ENCODE data around the gene DDX39B. TPM values are rescaled to one million over a fixed set of nuclear protein-coding genes. Genes with fewer than 3 reads are reported as not detected.

DDX39B gene
- total and polyA plus RNA-seq, 9 of the 15 experiments (the other 6 are each of a cell fraction or from before 2014, with no cell fraction given): 479 to 869 (median 592) TPM

DNA sequence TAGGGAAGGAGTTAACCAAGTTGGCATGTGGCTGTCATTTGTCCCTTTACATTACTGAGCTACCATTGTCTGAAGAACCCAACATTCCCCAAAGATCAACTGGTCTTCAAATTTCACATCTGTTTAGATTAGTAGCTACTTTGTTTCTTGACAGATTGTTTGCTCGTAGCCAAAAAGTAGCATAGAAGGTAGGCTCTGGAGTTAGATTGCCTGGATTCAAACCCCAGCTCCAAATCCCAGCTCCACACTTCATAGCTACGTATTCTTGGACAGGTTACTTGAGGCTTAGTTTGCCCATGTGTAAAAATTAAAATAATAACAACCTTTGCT lies 6.7 kb upstream of the DDX39B start:
- POLR2A ChIA-PET: interaction anchor here (0.6 to 5.7 kb wide), 17 partner anchors 10 to 288 kb away, joined by 3 to 38 read pairs (median 4); partner anchors contain the start of genes BAG6 and GPANK1
- peaks cover 9 to 10% of the 10 kb centered on the region in 2 experiments; a peak in 4 of 5 replicates for H3K4me1 ChIP-seq (replicated peaks in 1 of 2; ENCODE audit: control insufficient read depth in 2 of 2, insufficient read depth in 2 of 2, low read length in 2 of 2)
- in situ Hi-C loops (cut with MboI): loop anchor here (5.0 to 25.0 kb wide), 3 partner anchors 49 to 1414 kb away; partner anchors contain the start of genes BRD2, C6orf47, GPANK1 and HLA-DMA
- peak overlapping the region; percentile 81 for H3K27ac ChIP-seq (ENCODE audit: extremely low read depth, low read depth, low read length)
- peak overlapping the region; percentile 91 to 96 for H3K9ac ChIP-seq (ENCODE audit: insufficient read depth in 1 of 2, low read depth in 2 of 2, low read length in 2 of 2)
- no peaks in the 10 kb centered on the region for H3K9me3 ChIP-seq (replicated peaks; ENCODE audit: control insufficient read depth, insufficient read depth, low read depth, low read length)
- DNase-seq (ENCODE audit: extremely low read depth in 1 of 4, low spot score in 3 of 4): no peak
- H4K20me1 ChIP-seq (replicated peaks; ENCODE audit: control insufficient read depth, insufficient read depth, low read length): no peaks in the 10 kb centered on the region
- H2AFZ ChIP-seq (ENCODE audit: low read depth, low read length): peak overlapping the region; percentile 76
- no peak for ATAC-seq
- no peak for FAIRE-seq
- peak overlapping the region; percentile 96 for H3K4me2 ChIP-seq (ENCODE audit: insufficient read depth, low read length)
- peak overlapping the region; percentile 52 for H3K4me3 ChIP-seq
- no TSS peak for BruUV-seq (replicated peaks)
- H3K79me2 ChIP-seq (ENCODE audit: control insufficient read depth, insufficient read depth, low read length): peaks cover 24% of the 10 kb centered on the region
- 72% methylated on average over 2 of the region's 2 CpGs for WGBS (ENCODE audit: insufficient coverage, low coverage, missing lambda C conversion rate)
- CTCF ChIA-PET (ENCODE audit: low intra/inter-chr PET ratio): interaction anchor here (0.5 to 0.9 kb wide), 2 partner anchors 43 to 48 kb away, joined by 3 read pairs; no protein-coding TSS in a partner anchor
- intact Hi-C loops (cut with micrococcal nuclease): loop anchor here (10.0 kb wide), 1 partner anchor 226 kb away; the partner anchor contains the start of gene VWA7
- peaks cover 35% of the 10 kb centered on the region for H3K36me3 ChIP-seq (ENCODE audit: control insufficient read depth, insufficient read depth, low read length)
- H3K27me3 ChIP-seq (ENCODE audit: control insufficient read depth in 2 of 2, insufficient read depth in 2 of 2, low read length in 2 of 2): no peaks in the 10 kb centered on the region
- no peaks in the 10 kb centered on the region for H3K9me1 ChIP-seq (ENCODE audit: control insufficient read depth, insufficient read depth, low read length)
- TF ChIP-seq, protein P1, sequence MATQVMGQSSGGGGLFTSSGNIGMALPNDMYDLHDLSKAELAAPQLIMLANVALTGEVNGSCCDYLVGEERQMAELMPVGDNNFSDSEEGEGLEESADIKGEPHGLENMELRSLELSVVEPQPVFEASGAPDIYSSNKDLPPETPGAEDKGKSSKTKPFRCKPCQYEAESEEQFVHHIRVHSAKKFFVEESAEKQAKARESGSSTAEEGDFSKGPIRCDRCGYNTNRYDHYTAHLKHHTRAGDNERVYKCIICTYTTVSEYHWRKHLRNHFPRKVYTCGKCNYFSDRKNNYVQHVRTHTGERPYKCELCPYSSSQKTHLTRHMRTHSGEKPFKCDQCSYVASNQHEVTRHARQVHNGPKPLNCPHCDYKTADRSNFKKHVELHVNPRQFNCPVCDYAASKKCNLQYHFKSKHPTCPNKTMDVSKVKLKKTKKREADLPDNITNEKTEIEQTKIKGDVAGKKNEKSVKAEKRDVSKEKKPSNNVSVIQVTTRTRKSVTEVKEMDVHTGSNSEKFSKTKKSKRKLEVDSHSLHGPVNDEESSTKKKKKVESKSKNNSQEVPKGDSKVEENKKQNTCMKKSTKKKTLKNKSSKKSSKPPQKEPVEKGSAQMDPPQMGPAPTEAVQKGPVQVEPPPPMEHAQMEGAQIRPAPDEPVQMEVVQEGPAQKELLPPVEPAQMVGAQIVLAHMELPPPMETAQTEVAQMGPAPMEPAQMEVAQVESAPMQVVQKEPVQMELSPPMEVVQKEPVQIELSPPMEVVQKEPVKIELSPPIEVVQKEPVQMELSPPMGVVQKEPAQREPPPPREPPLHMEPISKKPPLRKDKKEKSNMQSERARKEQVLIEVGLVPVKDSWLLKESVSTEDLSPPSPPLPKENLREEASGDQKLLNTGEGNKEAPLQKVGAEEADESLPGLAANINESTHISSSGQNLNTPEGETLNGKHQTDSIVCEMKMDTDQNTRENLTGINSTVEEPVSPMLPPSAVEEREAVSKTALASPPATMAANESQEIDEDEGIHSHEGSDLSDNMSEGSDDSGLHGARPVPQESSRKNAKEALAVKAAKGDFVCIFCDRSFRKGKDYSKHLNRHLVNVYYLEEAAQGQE (IDR thresholded peaks at IDR 0.05; ENCODE audit: borderline replicate concordance): no peak
- TF ChIP-seq, protein P1 (CRISPR knock-in tag; IDR thresholded peaks at IDR 0.05; ENCODE audit: low read depth): no peak
- 0 out of 2 replicates have a peak, but pooled peaks have one; percentile 4 for TF ChIP-seq HDGF (IDR thresholded peaks at IDR 0.05)
- TF ChIP-seq TEAD4 (IDR thresholded peaks at IDR 0.05; ENCODE audit: low read length): 0 out of 2 replicates have a peak, but pooled peaks have one; percentile 1
- TF ChIP-seq TEAD4 (CRISPR knock-in tag; IDR thresholded peaks at IDR 0.05; ENCODE audit: borderline replicate concordance): no peak
- no peak for TF ChIP-seq MAFG (tag; conservative IDR thresholded peaks at IDR 0.05)
- TF ChIP-seq, protein P2, sequence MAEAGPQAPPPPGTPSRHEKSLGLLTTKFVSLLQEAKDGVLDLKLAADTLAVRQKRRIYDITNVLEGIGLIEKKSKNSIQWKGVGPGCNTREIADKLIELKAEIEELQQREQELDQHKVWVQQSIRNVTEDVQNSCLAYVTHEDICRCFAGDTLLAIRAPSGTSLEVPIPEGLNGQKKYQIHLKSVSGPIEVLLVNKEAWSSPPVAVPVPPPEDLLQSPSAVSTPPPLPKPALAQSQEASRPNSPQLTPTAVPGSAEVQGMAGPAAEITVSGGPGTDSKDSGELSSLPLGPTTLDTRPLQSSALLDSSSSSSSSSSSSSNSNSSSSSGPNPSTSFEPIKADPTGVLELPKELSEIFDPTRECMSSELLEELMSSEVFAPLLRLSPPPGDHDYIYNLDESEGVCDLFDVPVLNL (CRISPR knock-in tag; IDR thresholded peaks at IDR 0.05; ENCODE audit: low read depth): 0 out of 2 replicates have a peak, but pooled peaks have one; percentile 6
- TF ChIP-seq, protein P3, sequence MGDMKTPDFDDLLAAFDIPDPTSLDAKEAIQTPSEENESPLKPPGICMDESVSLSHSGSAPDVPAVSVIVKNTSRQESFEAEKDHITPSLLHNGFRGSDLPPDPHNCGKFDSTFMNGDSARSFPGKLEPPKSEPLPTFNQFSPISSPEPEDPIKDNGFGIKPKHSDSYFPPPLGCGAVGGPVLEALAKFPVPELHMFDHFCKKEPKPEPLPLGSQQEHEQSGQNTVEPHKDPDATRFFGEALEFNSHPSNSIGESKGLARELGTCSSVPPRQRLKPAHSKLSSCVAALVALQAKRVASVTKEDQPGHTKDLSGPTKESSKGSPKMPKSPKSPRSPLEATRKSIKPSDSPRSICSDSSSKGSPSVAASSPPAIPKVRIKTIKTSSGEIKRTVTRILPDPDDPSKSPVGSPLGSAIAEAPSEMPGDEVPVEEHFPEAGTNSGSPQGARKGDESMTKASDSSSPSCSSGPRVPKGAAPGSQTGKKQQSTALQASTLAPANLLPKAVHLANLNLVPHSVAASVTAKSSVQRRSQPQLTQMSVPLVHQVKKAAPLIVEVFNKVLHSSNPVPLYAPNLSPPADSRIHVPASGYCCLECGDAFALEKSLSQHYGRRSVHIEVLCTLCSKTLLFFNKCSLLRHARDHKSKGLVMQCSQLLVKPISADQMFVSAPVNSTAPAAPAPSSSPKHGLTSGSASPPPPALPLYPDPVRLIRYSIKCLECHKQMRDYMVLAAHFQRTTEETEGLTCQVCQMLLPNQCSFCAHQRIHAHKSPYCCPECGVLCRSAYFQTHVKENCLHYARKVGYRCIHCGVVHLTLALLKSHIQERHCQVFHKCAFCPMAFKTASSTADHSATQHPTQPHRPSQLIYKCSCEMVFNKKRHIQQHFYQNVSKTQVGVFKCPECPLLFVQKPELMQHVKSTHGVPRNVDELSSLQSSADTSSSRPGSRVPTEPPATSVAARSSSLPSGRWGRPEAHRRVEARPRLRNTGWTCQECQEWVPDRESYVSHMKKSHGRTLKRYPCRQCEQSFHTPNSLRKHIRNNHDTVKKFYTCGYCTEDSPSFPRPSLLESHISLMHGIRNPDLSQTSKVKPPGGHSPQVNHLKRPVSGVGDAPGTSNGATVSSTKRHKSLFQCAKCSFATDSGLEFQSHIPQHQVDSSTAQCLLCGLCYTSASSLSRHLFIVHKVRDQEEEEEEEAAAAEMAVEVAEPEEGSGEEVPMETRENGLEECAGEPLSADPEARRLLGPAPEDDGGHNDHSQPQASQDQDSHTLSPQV (IDR thresholded peaks at IDR 0.05): peak; percentile 54
- no peak for TF ChIP-seq ZNF239 (CRISPR knock-in tag; IDR thresholded peaks at IDR 0.05)
